K562 (cell line): ENCODE results near the gene GRIA1. TPM values are rescaled to one million over a fixed set of nuclear protein-coding genes. Genes with fewer than 3 reads are reported as not detected.

Experiments used
- ATAC-seq: fragments of 200-7000 bp; cut with Tn5 transposase; 3 replicates; pipeline ENCODE4 v1.9.1; 2020; ENCODE audit warnings: moderate library complexity
- BruUV-seq: library from RNA; stranded (reverse); fragments of 400-500 nt; replicated peaks from 2 replicates; lab custom pipeline; 2021; lab: Mats Ljungman, UMichigan
- CTCF ChIA-PET: fragments of 300-600 bp; formaldehyde crosslinking; extraction: SDS; loops from one replicate; lab custom pipeline; 2021; ENCODE audit warnings: low intra/inter-chr PET ratio; lab: Yijun Ruan, JAX
- POLR2A ChIA-PET: fragments of 300-600, 350-650 bp; sonication (Branson Sonifier 250); formaldehyde crosslinking; extraction: SDS; loops from one replicate; lab custom pipeline; 2021; ENCODE audit warnings: antibody characterized with exemption, inconsistent platforms; lab: Yijun Ruan, JAX
- DNase-seq, 4 experiments: peaks; one replicate each; pipeline versions ENCODE4 v3.0.0 to v3.0.0-alpha.2; 2011 to 2018; ENCODE audit warnings: low spot score in 3 of 4, mixed read lengths in 3 of 4; ENCODE audit errors: extremely low read depth in 1 of 4
- FAIRE-seq: peaks from 2 replicates; lab custom pipeline; 2011; peaks lifted over from hg19 to GRCh38; lab: Jason Lieb, UNC
- H2AFZ ChIP-seq: 2 replicates; pipeline ENCODE4 v1.6.0; 2011; ENCODE audit warnings: low read depth, low read length, control low read depth, inconsistent platforms
- H3K27ac ChIP-seq: fragments of 200-600 bp; 3 replicates; pipeline ENCODE4 v1.8.0; 2011; ENCODE audit warnings: low read depth, mild to moderate bottlenecking, control low read depth, inconsistent platforms, low read length, moderate library complexity, mixed read lengths; ENCODE audit errors: extremely low read depth
- H3K27me3 ChIP-seq, 2 experiments: fragments of 300-600 bp in 1 of 2; 2 replicates in 1 of 2; 3 replicates in 1 of 2; pipeline versions ENCODE4 v1.6.0 to v1.8.0; 2011; ENCODE audit warnings: inconsistent platforms in 2 of 2, low read length in 2 of 2, mild to moderate bottlenecking in 1 of 2, mixed read lengths in 1 of 2, moderate library complexity in 1 of 2; ENCODE audit not compliant: control insufficient read depth in 2 of 2, insufficient read depth in 2 of 2
- H3K36me3 ChIP-seq: fragments of 300-600 bp; 3 replicates; pipeline ENCODE4 v1.8.0; 2011; ENCODE audit warnings: mild to moderate bottlenecking, low read length, inconsistent platforms; ENCODE audit not compliant: control insufficient read depth, insufficient read depth
- H3K4me1 ChIP-seq, 2 experiments: fragments of 200-600 bp in 1 of 2; replicated peaks in 1 of 2; 2 replicates in 1 of 2; 3 replicates in 1 of 2; pipeline versions ENCODE4 v1.5.1 to v1.8.0; 2011; ENCODE audit warnings: inconsistent platforms in 2 of 2, low read length in 2 of 2, mild to moderate bottlenecking in 1 of 2, mixed read lengths in 1 of 2, moderate library complexity in 1 of 2; ENCODE audit not compliant: control insufficient read depth in 2 of 2, insufficient read depth in 2 of 2
- H3K4me2 ChIP-seq: 2 replicates; pipeline ENCODE4 v1.6.1; 2011; ENCODE audit warnings: low read length, control low read depth, inconsistent platforms, mixed read lengths; ENCODE audit not compliant: insufficient read depth
- H3K4me3 ChIP-seq: fragments of 200-600 bp; sonication (generic), shearing (Covaris generic); 2 replicates; pipeline ENCODE4 v1.5.1; 2016; ENCODE audit warnings: control low read depth, inconsistent platforms
- H3K79me2 ChIP-seq: fragments of 200-600 bp; 3 replicates; pipeline ENCODE4 v1.8.0; 2011; ENCODE audit warnings: low read length, inconsistent platforms; ENCODE audit not compliant: control insufficient read depth, insufficient read depth
- H3K9ac ChIP-seq, 2 experiments: 2 replicates each; pipeline versions ENCODE4 v1.6.0 to v1.6.1; 2011; ENCODE audit warnings: low read depth in 2 of 2, low read length in 2 of 2, control low read depth in 1 of 2, inconsistent platforms in 1 of 2, mild to moderate bottlenecking in 1 of 2, mixed read lengths in 1 of 2; ENCODE audit not compliant: insufficient read depth in 1 of 2
- H3K9me1 ChIP-seq: one replicate; pipeline ENCODE4 v1.6.0; 2011; ENCODE audit warnings: inconsistent platforms, mild to moderate bottlenecking, low read length, moderate library complexity; ENCODE audit not compliant: control insufficient read depth, insufficient read depth
- H3K9me3 ChIP-seq: replicated peaks from 2 replicates; pipeline ENCODE4 v1.5.1; 2011; ENCODE audit warnings: low read depth, low read length, inconsistent platforms; ENCODE audit not compliant: control insufficient read depth, insufficient read depth
- H4K20me1 ChIP-seq: replicated peaks from 2 replicates; pipeline ENCODE4 v1.6.1; 2011; ENCODE audit warnings: low read length, inconsistent platforms, mixed read lengths; ENCODE audit not compliant: control insufficient read depth, insufficient read depth
- CREB1 ChIP-seq, 2 experiments: sonication (generic) in 1 of 2; formaldehyde crosslinking in 1 of 2; IDR thresholded peaks; 2 replicates each; pipeline versions ENCODE4 v1.6.1 to v1.8.0; 2012 to 2022; ENCODE audit warnings: inconsistent platforms in 1 of 2, mild to moderate bottlenecking in 1 of 2, missing genetic modification reagents in 1 of 2, moderate library complexity in 1 of 2
- GTF2F1 ChIP-seq: IDR thresholded peaks from 2 replicates; pipeline ENCODE4 v1.6.1; 2011; ENCODE audit warnings: low read depth, low read length, improper control_type of control experiment
- HLTF ChIP-seq: fragments of 450-650 bp; IDR thresholded peaks from 2 replicates; pipeline ENCODE4 v1.6.1; 2016
- KLF6 ChIP-seq: fragments of 250-450 bp; sonication (Bioruptor Pico); IDR thresholded peaks from 2 replicates; pipeline ENCODE4 v1.4.0; 2020; ENCODE audit warnings: mild to moderate bottlenecking, moderate library complexity, borderline replicate concordance
- NFATC3 ChIP-seq: fragments of 450-650 bp; IDR thresholded peaks from 2 replicates; pipeline ENCODE4 v1.6.1; 2017; ENCODE audit warnings: mild to moderate bottlenecking
- PCBP2 ChIP-seq: fragments of 200-400 bp; formaldehyde crosslinking; IDR thresholded peaks from 2 replicates; pipeline ENCODE4 v1.6.1; 2018; ENCODE audit warnings: low read length, low read depth, mild to moderate bottlenecking, moderate library complexity; ENCODE audit not compliant: poor library complexity, severe bottlenecking
- PRDM10 ChIP-seq: fragments of 450-650 bp; IDR thresholded peaks from 2 replicates; pipeline ENCODE4 v1.6.1; 2018; ENCODE audit not compliant: partially characterized antibody
- RAD21 ChIP-seq, 2 experiments: fragments of 250-450 bp in 1 of 2; fragments of 450-650 bp in 1 of 2; sonication (Bioruptor Pico) in 1 of 2; formaldehyde crosslinking in 1 of 2; IDR thresholded peaks in 1 of 2; conservative IDR thresholded peaks in 1 of 2; 2 replicates each; pipeline versions ENCODE4 v1.4.0 to v1.8.0; 2020 to 2022; ENCODE audit warnings: mild to moderate bottlenecking in 2 of 2, moderate library complexity in 1 of 2
- YBX1 ChIP-seq: fragments of 450-650 bp; IDR thresholded peaks from 2 replicates; pipeline ENCODE4 v1.7.1; 2016; ENCODE audit warnings: mild to moderate bottlenecking
- WGBS: fragments of 100-300 bp; shearing (Covaris generic); methylation state at CpG from one replicate; pipeline ENCODE4 v1.1.6; 2016; ENCODE audit warnings: low coverage, mixed read lengths; ENCODE audit not compliant: insufficient coverage; ENCODE audit errors: missing lambda C conversion rate; 5-methylcytosine and 5-hydroxymethylcytosine counted together
- in situ Hi-C: fragments of 300-500 bp; cut with MboI; formaldehyde crosslinking; loops from 4 replicates; pipeline ENCODE4 v1.15.0; 2018; ENCODE audit warnings: inconsistent platforms, mixed read lengths
- intact Hi-C: fragments of 100-400 bp; cut with micrococcal nuclease; formaldehyde crosslinking; loops from 2 replicates; pipeline ENCODE4 v1.14.2; 2022
- polyA plus RNA-seq, 8 experiments: library from polyadenylated mRNA; depleted of rRNA in 4 of 8; stranded (reverse) in 5 of 8; unstranded in 3 of 8; fragments of >200 nt; fragmentation: Nextera tagmentation in 2 of 8; fragmentation: Illumina TruSeq in 1 of 8; extraction: Ambion mirVana in 2 of 8; extraction: Trizol in 1 of 8; gene quantifications; 2 replicates each; pipeline versions ENCODE4 v1.2.1 to v1.2.3, GENCODE V29; 2011 to 2014; ENCODE audit warnings: inconsistent platforms in 1 of 8, missing spikeins in 1 of 8
- total RNA-seq, 7 experiments: library from RNA; depleted of rRNA in 6 of 7; stranded (reverse); fragments of >200 nt in 6 of 7; fragmentation: Illumina TruSeq in 2 of 7; extraction: Trizol in 2 of 7; gene quantifications; 2 replicates each; pipeline versions ENCODE4 v1.2.1 to v1.2.3, GENCODE V29; 2011 to 2021; ENCODE audit warnings: low replicate concordance in 1 of 7

The GRIA1 gene
- total and polyA plus RNA-seq, 9 of the 15 experiments (the other 6 are each of a cell fraction or from before 2014, with no cell fraction given) = not detected

DNA sequence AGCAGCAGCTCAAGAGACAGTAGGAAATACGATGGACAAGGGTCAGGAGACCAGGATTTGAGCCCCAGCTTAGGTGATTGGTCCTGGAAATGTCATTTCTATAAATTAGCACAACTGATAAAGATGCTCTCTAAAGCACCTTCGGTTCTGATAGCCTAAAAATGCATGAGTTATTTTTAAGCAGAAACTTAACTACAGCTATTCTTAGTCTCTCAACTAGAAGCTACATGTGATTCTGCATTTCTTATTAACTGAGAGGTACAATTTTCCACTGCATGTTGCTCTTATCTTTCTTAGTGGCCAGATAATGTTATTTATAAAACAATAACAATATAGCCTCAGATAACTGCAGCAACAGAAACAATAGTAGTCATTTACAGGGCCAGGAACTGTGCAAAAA lies 136.4 kb downstream of the GRIA1 start:
- CTCF ChIA-PET = no interaction called here
- POLR2A ChIA-PET = interaction anchor here (0.6 kb wide), 1 partner anchor 87 kb away, joined by 3 read pairs; no protein-coding TSS in a partner anchor
- intact Hi-C loops = no loop called here

GRCh38 chr5:153629027-153629895 lies 138.8 kb downstream of the GRIA1 start:
- ATAC-seq = no peak
- no peak overlapping the region for H3K4me2 ChIP-seq
- no peaks in the 10 kb centered on the region for H3K79me2 ChIP-seq
- WGBS = under 1% methylated on average over 9 of the region's 9 CpGs
- intact Hi-C loops (no loop called here), in situ Hi-C loops (no loop called here)
- DNase-seq = no peak
- no peaks in the 10 kb centered on the region for H4K20me1 ChIP-seq
- H3K36me3 ChIP-seq = no peaks in the 10 kb centered on the region
- CTCF ChIA-PET = no interaction called here
- H3K27me3 ChIP-seq = no peaks in the 10 kb centered on the region
- H3K4me1 ChIP-seq = no peaks in the 10 kb centered on the region
- no peak overlapping the region for H2AFZ ChIP-seq
- no TSS peak for BruUV-seq
- FAIRE-seq = no peak
- no peaks in the 10 kb centered on the region for H3K9me3 ChIP-seq
- no peak overlapping the region for H3K27ac ChIP-seq
- no peaks in the 10 kb centered on the region for H3K9me1 ChIP-seq
- no peak overlapping the region for H3K9ac ChIP-seq
- POLR2A ChIA-PET = no interaction called here
- no peak overlapping the region for H3K4me3 ChIP-seq
- TF ChIP-seq NFATC3 (no peak), CREB1 (IDR thresholded peaks at IDR 0.05) (no peak), CREB1 (CRISPR knock-in tag; IDR thresholded peaks at IDR 0.05) (no peak), PCBP2 (no peak), GTF2F1 (no peak), PRDM10 (no peak), KLF6 (CRISPR knock-in tag) (no peak), HLTF (no peak), YBX1 (no peak)

More for the DNA sequence above, 136.4 kb downstream of the GRIA1 start:
- WGBS = 0% methylated on average over 2 of the region's 2 CpGs
- no peak for ATAC-seq
- H3K4me2 ChIP-seq = no peak overlapping the region
- no peaks in the 10 kb centered on the region for H4K20me1 ChIP-seq
- no peaks in the 10 kb centered on the region for H3K27me3 ChIP-seq
- H3K27ac ChIP-seq = no peak overlapping the region
- no peaks in the 10 kb centered on the region for H3K79me2 ChIP-seq
- BruUV-seq = no TSS peak
- no peaks in the 10 kb centered on the region for H3K36me3 ChIP-seq
- no peaks in the 10 kb centered on the region for H3K9me1 ChIP-seq
- no peak overlapping the region for H3K9ac ChIP-seq
- in situ Hi-C loops = no loop called here
- no peaks in the 10 kb centered on the region; a peak in 1 of 5 replicates for H3K4me1 ChIP-seq
- H2AFZ ChIP-seq = no peak overlapping the region
- no peak for FAIRE-seq
- TF ChIP-seq YBX1 = no peak
- no peak for TF ChIP-seq RAD21 (CRISPR knock-in tag; conservative IDR thresholded peaks at IDR 0.05 in 1 of 2, IDR thresholded peaks at IDR 0.05 in 1 of 2)
- no peak for DNase-seq
- H3K4me3 ChIP-seq = no peak overlapping the region
- no peaks in the 10 kb centered on the region for H3K9me3 ChIP-seq
